HepG2 (cell line): ENCODE results near the gene C13orf42.

ENCODE experiments used
- ADNP ChIP-seq: sonication (generic); formaldehyde crosslinking; IDR thresholded peaks from 2 replicates; pipeline ENCODE4 v1.4.0; 2020; ENCODE audit warnings: missing genetic modification reagents
- BRD4 ChIP-seq: sonication (generic); formaldehyde crosslinking; IDR thresholded peaks from 2 replicates; pipeline ENCODE4 v1.4.0; 2020; ENCODE audit warnings: missing genetic modification reagents
- EHMT2 ChIP-seq: fragments of 200-600 bp; sonication (generic); IDR thresholded peaks from 2 replicates; pipeline ENCODE4 v1.7.0; 2017; ENCODE audit warnings: antibody characterized with exemption, low read depth, low read length, borderline replicate concordance
- GATA4 ChIP-seq: sonication (generic); IDR thresholded peaks from 2 replicates; pipeline ENCODE4 v1.6.1; 2016; ENCODE audit warnings: antibody characterized with exemption, low read depth, borderline replicate concordance
- KDM4B ChIP-seq: sonication (generic); formaldehyde crosslinking; IDR thresholded peaks from 2 replicates; pipeline ENCODE4 v1.4.0; 2020; ENCODE audit warnings: missing genetic modification reagents
- MAZ ChIP-seq, 2 experiments: sonication (generic) in 1 of 2; formaldehyde crosslinking in 1 of 2; IDR thresholded peaks; 2 replicates each; pipeline versions ENCODE4 v1.5.0 to v1.6.1; 2012 to 2020; ENCODE audit warnings: low read depth in 2 of 2, mild to moderate bottlenecking in 2 of 2, borderline replicate concordance in 1 of 2, improper control_type of control experiment in 1 of 2, low read length in 1 of 2, missing genetic modification reagents in 1 of 2, moderate library complexity in 1 of 2
- POLR2A ChIP-seq, 2 experiments: IDR thresholded peaks; 2 replicates each; pipeline ENCODE4 v1.6.1; 2011; ENCODE audit warnings: low read depth in 2 of 2, low read length in 2 of 2, mild to moderate bottlenecking in 1 of 2, moderate library complexity in 1 of 2; ENCODE audit not compliant: insufficient read depth in 1 of 2
- POLR2AphosphoS5 ChIP-seq: IDR thresholded peaks from 2 replicates; pipeline ENCODE4 v1.6.1; 2012; ENCODE audit warnings: low read depth, low read length
- ZNF24 ChIP-seq: fragments of 450-650 bp; IDR thresholded peaks from 2 replicates; pipeline ENCODE4 v1.6.1; 2017; ENCODE audit warnings: antibody characterized with exemption, mild to moderate bottlenecking
- ZNF605 ChIP-seq: sonication (generic); formaldehyde crosslinking; IDR thresholded peaks from 2 replicates; pipeline ENCODE4 v1.8.0; 2022; ENCODE audit warnings: mild to moderate bottlenecking, missing genetic modification reagents
- ZNF891 ChIP-seq: sonication (generic); formaldehyde crosslinking; IDR thresholded peaks from 2 replicates; pipeline ENCODE4 v1.5.0; 2020; ENCODE audit warnings: mild to moderate bottlenecking, missing genetic modification reagents
- TF ChIP-seq, protein P1 (sequence below): sonication (generic); formaldehyde crosslinking; IDR thresholded peaks from 2 replicates; pipeline ENCODE4 v1.5.0; 2020; ENCODE audit warnings: mild to moderate bottlenecking, missing genetic modification reagents, moderate library complexity
- TF ChIP-seq, protein P2 (sequence below): sonication (generic); formaldehyde crosslinking; IDR thresholded peaks from 2 replicates; pipeline ENCODE4 v1.4.0; 2020; ENCODE audit warnings: missing genetic modification reagents
- TF ChIP-seq, protein P3 (sequence below): fragments of 450-650 bp; IDR thresholded peaks from 2 replicates; pipeline ENCODE4 v1.6.1; 2017; ENCODE audit warnings: mild to moderate bottlenecking

DNA sequence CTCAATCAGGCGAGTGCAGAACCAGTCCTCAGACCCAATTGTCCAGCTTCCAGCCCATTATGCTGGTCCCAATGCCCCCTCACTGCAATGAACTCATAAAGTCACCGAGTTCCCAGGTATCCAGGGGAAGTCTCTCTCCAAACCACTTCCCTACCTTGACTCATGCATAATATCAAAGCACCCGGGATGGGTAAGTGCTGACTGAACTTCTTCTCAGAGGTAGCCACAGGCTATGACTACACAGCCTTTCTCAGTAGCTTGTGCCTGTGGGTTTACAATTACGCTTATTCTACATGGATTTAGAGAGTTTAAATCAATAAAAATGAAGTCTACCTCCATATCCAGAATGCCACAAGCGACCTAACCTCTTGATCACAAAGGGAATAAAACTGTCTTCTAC lies 1.7 kb upstream of the C13orf42 start:
- TF ChIP-seq ADNP (CRISPR knock-in tag) (no peak), POLR2A (IDR thresholded peaks at IDR 0.05; ENCODE audit: insufficient read depth in 1 of 2, low read depth in 2 of 2, low read length in 2 of 2) (no peak), GATA4 (no peak), EHMT2 (no peak), POLR2AphosphoS5 (no peak), ZNF605 (no peak), MAZ (IDR thresholded peaks at IDR 0.05; ENCODE audit: borderline replicate concordance, low read depth, low read length) (no peak), MAZ (CRISPR knock-in tag; IDR thresholded peaks at IDR 0.05; ENCODE audit: low read depth) (no peak), ZNF24 (no peak), BRD4 (CRISPR knock-in tag) (no peak), ZNF891 (CRISPR knock-in tag) (no peak), KDM4B (CRISPR knock-in tag) (no peak)
- TF ChIP-seq, protein P1, sequence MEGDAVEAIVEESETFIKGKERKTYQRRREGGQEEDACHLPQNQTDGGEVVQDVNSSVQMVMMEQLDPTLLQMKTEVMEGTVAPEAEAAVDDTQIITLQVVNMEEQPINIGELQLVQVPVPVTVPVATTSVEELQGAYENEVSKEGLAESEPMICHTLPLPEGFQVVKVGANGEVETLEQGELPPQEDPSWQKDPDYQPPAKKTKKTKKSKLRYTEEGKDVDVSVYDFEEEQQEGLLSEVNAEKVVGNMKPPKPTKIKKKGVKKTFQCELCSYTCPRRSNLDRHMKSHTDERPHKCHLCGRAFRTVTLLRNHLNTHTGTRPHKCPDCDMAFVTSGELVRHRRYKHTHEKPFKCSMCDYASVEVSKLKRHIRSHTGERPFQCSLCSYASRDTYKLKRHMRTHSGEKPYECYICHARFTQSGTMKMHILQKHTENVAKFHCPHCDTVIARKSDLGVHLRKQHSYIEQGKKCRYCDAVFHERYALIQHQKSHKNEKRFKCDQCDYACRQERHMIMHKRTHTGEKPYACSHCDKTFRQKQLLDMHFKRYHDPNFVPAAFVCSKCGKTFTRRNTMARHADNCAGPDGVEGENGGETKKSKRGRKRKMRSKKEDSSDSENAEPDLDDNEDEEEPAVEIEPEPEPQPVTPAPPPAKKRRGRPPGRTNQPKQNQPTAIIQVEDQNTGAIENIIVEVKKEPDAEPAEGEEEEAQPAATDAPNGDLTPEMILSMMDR (CRISPR knock-in tag), result no peak
- TF ChIP-seq, protein P2, sequence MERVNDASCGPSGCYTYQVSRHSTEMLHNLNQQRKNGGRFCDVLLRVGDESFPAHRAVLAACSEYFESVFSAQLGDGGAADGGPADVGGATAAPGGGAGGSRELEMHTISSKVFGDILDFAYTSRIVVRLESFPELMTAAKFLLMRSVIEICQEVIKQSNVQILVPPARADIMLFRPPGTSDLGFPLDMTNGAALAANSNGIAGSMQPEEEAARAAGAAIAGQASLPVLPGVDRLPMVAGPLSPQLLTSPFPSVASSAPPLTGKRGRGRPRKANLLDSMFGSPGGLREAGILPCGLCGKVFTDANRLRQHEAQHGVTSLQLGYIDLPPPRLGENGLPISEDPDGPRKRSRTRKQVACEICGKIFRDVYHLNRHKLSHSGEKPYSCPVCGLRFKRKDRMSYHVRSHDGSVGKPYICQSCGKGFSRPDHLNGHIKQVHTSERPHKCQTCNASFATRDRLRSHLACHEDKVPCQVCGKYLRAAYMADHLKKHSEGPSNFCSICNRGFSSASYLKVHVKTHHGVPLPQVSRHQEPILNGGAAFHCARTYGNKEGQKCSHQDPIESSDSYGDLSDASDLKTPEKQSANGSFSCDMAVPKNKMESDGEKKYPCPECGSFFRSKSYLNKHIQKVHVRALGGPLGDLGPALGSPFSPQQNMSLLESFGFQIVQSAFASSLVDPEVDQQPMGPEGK, result no peak
- TF ChIP-seq, protein P3, sequence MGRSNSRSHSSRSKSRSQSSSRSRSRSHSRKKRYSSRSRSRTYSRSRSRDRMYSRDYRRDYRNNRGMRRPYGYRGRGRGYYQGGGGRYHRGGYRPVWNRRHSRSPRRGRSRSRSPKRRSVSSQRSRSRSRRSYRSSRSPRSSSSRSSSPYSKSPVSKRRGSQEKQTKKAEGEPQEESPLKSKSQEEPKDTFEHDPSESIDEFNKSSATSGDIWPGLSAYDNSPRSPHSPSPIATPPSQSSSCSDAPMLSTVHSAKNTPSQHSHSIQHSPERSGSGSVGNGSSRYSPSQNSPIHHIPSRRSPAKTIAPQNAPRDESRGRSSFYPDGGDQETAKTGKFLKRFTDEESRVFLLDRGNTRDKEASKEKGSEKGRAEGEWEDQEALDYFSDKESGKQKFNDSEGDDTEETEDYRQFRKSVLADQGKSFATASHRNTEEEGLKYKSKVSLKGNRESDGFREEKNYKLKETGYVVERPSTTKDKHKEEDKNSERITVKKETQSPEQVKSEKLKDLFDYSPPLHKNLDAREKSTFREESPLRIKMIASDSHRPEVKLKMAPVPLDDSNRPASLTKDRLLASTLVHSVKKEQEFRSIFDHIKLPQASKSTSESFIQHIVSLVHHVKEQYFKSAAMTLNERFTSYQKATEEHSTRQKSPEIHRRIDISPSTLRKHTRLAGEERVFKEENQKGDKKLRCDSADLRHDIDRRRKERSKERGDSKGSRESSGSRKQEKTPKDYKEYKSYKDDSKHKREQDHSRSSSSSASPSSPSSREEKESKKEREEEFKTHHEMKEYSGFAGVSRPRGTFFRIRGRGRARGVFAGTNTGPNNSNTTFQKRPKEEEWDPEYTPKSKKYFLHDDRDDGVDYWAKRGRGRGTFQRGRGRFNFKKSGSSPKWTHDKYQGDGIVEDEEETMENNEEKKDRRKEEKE, result no peak
